Mucosa of descending colon (tissue), 3 donors: ENCODE measurements around the gene CPNE5. TPM values are rescaled to one million over a fixed set of nuclear protein-coding genes. Genes with fewer than 3 reads are reported as not detected.

Experiments used
- ATAC-seq: fragments of 200-7000 bp; cut with Tn5 transposase; one replicate; pipeline ENCODE4 v1.9.1; 2020; ENCODE audit warnings: mild to moderate bottlenecking, moderate library complexity
- DNase-seq, 3 donors: peaks; one replicate each; pipeline ENCODE4 v3.0.0-alpha.2; 2020
- H3K36me3 ChIP-seq: fragments of 200-600 bp; one replicate; pipeline ENCODE4 v1.8.0; 2021; ENCODE audit warnings: low read depth, mild to moderate bottlenecking
- H3K4me1 ChIP-seq: fragments of 200-600 bp; one replicate; pipeline ENCODE4 v1.8.0; 2021; ENCODE audit warnings: low read depth, mild to moderate bottlenecking
- H3K4me3 ChIP-seq: fragments of 200-600 bp; one replicate; pipeline ENCODE4 v1.8.0; 2021; ENCODE audit warnings: mild to moderate bottlenecking
- H3K9me3 ChIP-seq: fragments of 200-600 bp; one replicate; pipeline ENCODE4 v1.8.0; 2021; ENCODE audit warnings: mild to moderate bottlenecking
- CTCF ChIP-seq: fragments of 200-600 bp; IDR thresholded peaks from one replicate; pipeline ENCODE4 v1.8.0; 2022; ENCODE audit warnings: antibody characterized with exemption, mild to moderate bottlenecking
- intact Hi-C, 2 donors: fragments of 100-400 bp; cut with DNase I in 1 of 2; cut with micrococcal nuclease in 1 of 2; formaldehyde crosslinking; loops; one replicate each; pipeline versions ENCODE4 v1.11.0 to v1.11.1; 2022; cut with DNase I, micrococcal nuclease
- total RNA-seq, 3 donors: library from RNA; stranded (reverse); fragmentation: NEBNext Ultra II Directional in 2 of 3; extraction: Animal tissue kit (Norgen Biotek cat#: 25700) in 2 of 3; gene quantifications; one replicate each; pipeline versions ENCODE4 v1.2.1 to v1.2.4, GENCODE V29; 2021 to 2023
- donor health status: DM: no; HTN: no; CAD: no; lungs with moderate emphysema.
- donor health status: DM: no; HTN: no; CAD: no.
- donor health status: DM: no; HTN: yes; CAD: no.

CPNE5 gene
- total RNA-seq, 3 donors from 2014 or later: 4.7 to 15.2 (median 6.1) TPM

GRCh38 chr6:36804563-36804962 lies 34.7 kb downstream of the CPNE5 start:
- intact Hi-C loops: no loop called here
- no peak for ATAC-seq
- Histone ChIP-seq H3K4me1 (no peaks in the 10 kb centered on the region), H3K4me3 (no peak overlapping the region), H3K36me3 (no peaks in the 10 kb centered on the region), H3K9me3 (no peaks in the 10 kb centered on the region)
- no peak for TF ChIP-seq CTCF
- no peak for DNase-seq

- intact Hi-C loops: no loop called here
- H3K4me1 ChIP-seq: no peaks in the 10 kb centered on the region
- no peak for TF ChIP-seq CTCF
- no peak for DNase-seq
- no peaks in the 10 kb centered on the region for H3K36me3 ChIP-seq
- no peak for ATAC-seq
- no peaks in the 10 kb centered on the region for H3K9me3 ChIP-seq
- no peak overlapping the region for H3K4me3 ChIP-seq
Observed at GRCh38 chr6:36803908-36804307, 35.3 kb downstream of the CPNE5 start.

GRCh38 chr6:36803482-36803881 lies 35.8 kb downstream of the CPNE5 start:
- H3K4me1 ChIP-seq: no peaks in the 10 kb centered on the region
- no peaks in the 10 kb centered on the region for H3K9me3 ChIP-seq
- no peak for DNase-seq
- intact Hi-C loops: no loop called here
- no peak overlapping the region for H3K4me3 ChIP-seq
- TF ChIP-seq CTCF: no peak
- H3K36me3 ChIP-seq: no peaks in the 10 kb centered on the region
- ATAC-seq: no peak

GRCh38 chr6:36800223-36801076 lies 38.8 kb downstream of the CPNE5 start:
- no peak for DNase-seq
- intact Hi-C loops: no loop called here
- Histone ChIP-seq H3K9me3 (no peaks in the 10 kb centered on the region), H3K4me1 (no peaks in the 10 kb centered on the region), H3K36me3 (no peaks in the 10 kb centered on the region), H3K4me3 (no peak overlapping the region)
- TF ChIP-seq CTCF: no peak
- no peak for ATAC-seq

GRCh38 chr6:36798852-36799251 lies 40.4 kb downstream of the CPNE5 start:
- Histone ChIP-seq H3K4me1 (no peaks in the 10 kb centered on the region), H3K4me3 (no peak overlapping the region), H3K9me3 (no peaks in the 10 kb centered on the region), H3K36me3 (no peaks in the 10 kb centered on the region)
- intact Hi-C loops: no loop called here
- TF ChIP-seq CTCF: no peak
- DNase-seq (no peak), ATAC-seq (no peak)
